Stromal cell of bone marrow (primary cell): ENCODE measurements around the gene GALC.

Experiments
- DNase-seq: peaks from one replicate; pipeline ENCODE4 v3.0.0-alpha.2; 2012; ENCODE audit warnings: low read depth

Gene GALC

DNA sequence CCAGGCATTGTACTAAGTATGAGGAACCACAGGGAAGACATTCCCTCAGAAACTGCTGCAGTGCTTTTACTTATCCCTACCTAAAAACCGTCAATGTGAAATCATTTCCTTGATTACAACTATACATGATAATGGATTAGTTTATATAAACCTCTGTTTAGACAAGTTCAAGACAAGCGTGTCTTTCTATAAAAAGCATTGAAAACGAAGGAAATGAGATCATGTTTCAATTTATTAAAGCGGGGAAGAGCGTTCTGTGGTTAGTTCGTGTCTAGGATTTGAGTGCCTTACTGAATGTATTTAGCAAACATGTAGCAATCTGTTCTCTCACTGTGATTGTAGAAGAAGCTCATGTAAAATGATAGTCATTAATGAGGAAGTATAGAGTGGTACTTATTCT lies 37.5 kb downstream of the GALC start:
- DNase-seq = no peak

- DNase-seq = no peak
Measured at GRCh38 chr14:87952307-87953094, 40.5 kb downstream of the GALC start.

GRCh38 chr14:87944987-87945604 lies 47.9 kb downstream of the GALC start:
- peak; percentile 16 for DNase-seq

GRCh38 chr14:87940894-87941293 lies 52.1 kb downstream of the GALC start:
- DNase-seq = no peak

- DNase-seq = no peak
Measured at GRCh38 chr14:87940382-87940781, 52.6 kb downstream of the GALC start.

GRCh38 chr14:87935886-87936285 lies 57.1 kb downstream of the GALC start:
- DNase-seq = no peak

DNA sequence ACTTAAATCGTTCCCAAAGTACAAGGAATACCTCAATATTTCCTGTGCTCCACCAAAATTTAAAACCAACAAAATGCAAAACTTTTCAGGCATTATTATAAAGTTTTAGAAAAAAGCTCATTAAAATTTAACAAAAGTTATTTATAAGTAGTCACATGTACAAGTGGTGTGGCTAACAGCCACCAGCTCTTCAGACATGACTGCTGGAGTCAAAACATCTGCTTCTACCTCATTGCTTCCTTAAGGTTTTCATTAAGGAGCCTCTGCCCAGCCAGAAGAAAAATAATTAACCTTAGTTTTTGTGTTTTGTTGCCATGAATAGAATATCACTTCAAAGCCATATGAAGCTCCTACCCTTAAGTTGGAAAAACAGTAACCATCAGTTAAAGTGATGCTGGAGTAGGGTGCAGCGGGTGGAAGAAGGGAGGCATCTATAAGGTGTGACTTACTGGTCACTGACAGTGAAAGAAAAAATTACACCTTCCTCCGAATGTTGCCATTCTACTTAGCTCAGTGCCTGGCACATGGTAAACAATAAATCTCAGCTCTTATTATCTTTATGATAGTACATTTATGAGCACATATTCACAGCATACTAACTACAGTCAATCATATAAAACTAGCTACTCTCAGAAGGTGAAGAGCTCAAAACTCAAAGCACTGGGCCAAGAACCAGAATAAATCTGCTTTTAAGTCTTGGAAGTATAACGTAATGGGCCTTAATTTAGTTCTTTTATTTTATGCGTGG lies 57.7 kb downstream of the GALC start:
- DNase-seq = no peak

- DNase-seq = no peak
Measured at GRCh38 chr14:87934185-87934584, 58.8 kb downstream of the GALC start.

DNA sequence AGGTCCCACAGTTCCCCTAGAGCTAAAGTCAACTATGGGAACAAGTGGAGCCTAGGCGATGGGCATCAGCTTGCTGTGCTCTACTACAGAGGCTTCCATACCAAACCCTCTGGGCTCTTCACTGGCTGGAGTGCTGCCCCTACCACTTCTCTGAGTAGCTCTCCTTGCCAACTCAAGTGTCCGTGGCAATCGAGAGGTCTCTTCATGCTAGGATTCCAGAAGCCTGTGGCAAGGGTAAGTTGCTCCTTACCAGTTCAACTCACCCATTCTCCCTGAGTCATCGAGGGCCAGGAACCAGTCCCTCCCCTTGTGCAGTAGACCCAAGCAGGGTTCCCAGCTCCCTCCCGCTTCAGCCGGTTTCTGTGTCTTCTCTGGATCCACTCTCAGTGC lies 76.1 kb downstream of the GALC start:
- DNase-seq = no peak

DNA sequence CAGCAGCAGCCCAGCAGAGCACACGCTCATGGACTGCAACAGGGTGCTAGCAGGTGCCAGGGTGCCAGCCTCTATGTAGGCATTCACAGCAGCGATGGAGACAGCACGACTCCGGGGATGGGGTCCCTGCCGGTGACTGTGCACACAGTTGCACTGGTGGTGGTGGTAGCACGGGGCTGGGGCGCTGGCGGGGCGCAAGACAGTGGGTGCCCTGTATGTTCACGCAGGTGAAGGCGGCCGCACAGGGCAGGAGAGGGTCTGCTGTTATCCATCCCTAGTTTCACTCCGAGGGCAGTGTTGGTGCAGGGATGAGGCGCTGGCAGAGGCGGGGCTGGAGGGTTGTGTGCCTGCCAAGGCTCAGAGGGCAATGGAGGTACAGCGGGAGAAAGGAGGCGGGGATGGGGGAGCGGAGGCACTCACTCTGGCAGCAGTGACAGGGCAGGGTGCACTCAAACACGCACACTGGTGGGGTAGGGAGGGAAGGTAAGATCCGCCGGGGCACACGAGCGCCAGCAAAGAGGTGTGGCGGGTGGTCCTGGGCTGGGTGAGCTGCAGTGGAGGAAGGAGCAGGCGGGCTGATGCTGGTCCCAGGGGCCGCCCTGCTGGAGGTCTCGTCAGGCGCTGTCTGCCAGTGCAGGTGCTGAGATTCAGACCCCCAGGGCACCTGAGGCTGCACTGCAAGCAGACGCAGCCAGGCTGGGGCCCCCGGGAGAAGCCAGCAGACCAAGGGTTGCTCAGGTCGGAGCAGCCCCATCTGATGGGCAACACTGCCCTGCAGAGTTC lies 76.7 kb downstream of the GALC start:
- DNase-seq = no peak

- DNase-seq = no peak
Measured at GRCh38 chr14:87908550-87908949, 84.4 kb downstream of the GALC start.

DNA sequence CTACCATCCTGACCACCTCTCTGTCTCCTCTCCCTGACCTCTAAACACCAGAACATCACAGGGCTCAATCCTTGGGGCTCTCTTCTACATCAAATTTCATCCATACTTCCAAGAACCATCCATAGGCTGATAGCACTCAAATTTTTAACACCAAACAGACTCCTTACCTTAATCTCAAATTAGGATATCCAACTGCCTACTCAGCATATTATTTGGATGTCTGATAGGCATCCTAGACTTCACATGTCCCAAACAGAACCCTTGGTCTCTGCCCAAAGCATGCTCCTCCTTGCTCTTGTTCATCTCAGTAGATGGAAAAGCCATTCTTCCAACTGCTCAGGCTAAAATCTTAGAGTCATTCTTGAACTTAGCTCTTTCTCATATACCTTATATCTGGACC lies 91.3 kb downstream of the GALC start:
- DNase-seq = no peak

GRCh38 chr14:87901236-87901635 lies 91.7 kb downstream of the GALC start:
- DNase-seq = peak; percentile 54

GRCh38 chr14:87899228-87899627 lies 93.8 kb downstream of the GALC start:
- DNase-seq = no peak

- peak; percentile 53 for DNase-seq
Measured at GRCh38 chr14:87898301-87898700, 94.7 kb downstream of the GALC start.

GRCh38 chr14:87896393-87897380 lies 96.3 kb downstream of the GALC start:
- peak; percentile 41 for DNase-seq

GRCh38 chr14:87894920-87895319 lies 98.1 kb downstream of the GALC start:
- no peak for DNase-seq

DNA sequence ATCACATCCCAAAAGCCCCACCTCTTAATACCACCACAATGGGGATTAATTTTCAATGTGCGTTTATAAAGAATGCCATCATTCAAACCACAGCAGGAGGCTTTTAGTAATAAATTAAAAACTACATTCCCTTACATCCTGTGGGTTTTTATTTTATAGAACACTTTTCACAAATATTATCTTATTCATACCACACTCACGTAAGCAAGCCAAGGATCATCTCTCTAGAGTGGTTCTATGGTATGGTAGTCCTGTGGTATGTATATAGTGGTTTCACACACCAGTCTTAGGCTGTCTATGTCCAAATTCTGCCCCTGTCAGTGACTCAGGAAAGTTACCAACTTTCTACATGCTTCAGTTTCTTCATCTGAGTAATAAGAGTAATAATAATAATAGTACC lies 100.2 kb downstream of the GALC start:
- no peak for DNase-seq

DNA sequence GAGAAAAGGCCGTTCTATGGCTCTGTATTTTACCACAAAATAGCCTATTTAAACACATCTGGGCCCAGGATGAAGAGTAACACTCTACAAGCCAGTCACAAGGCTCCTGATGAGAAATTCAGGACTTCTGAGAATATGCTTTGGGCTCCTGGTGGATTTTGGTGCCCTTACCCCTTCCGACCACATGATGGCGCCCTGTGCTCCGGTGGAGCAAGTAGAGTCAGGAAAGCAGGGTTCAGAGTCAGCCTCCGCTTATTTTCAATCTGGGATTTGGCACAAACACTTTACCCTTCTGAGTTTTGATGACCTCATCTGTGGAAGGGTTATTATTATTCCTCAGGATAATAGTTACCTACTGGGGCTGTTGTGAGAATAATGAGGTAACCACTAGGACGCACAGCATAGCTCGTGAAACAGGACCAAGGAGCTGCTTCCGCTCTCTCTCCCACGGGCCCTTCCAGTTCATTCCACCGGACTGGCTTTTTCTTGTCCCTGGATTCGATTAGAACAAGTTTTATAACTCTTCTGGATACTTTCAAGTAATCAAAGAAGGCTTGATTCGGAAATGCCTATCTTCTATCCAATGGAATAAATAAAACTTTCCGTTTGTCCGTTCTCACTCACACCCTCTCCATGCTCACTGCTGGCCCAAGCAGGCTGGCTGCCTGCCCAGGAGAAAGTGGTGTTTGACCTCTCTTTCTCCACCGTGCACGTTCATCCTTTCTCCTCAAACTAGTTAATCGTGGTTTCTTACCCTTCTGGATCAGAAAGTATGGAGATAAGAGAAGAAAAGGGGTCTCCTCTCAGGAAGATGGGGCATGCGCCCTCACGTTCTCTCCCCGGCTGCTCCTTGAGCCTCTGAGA lies 104.6 kb downstream of the GALC start:
- peak; percentile 21 for DNase-seq

- no peak for DNase-seq
Measured at GRCh38 chr14:87883750-87884149, 109.2 kb downstream of the GALC start.
